Posterior vena cava (tissue), 2 donors: ENCODE results near the gene MFAP3L. TPM values are rescaled to one million over a fixed set of nuclear protein-coding genes. Genes with fewer than 3 reads are reported as not detected.
A peak's percentile ranks its signal among the peaks of the same experiment; 100 is the strongest.
"Not testable (repeated sequence)": the region's sequence is repeated elsewhere in the genome, so short reads cannot be mapped to it uniquely, and the experiment has no call there.

ENCODE experiments used
- DNase-seq: peaks from one replicate; pipeline ENCODE4 v3.0.0-alpha.2; 2020; ENCODE audit warnings: low spot score
- intact Hi-C, 2 donors: fragments of 100-400 bp; cut with DNase I; formaldehyde crosslinking; loops; one replicate each; pipeline versions ENCODE4 v1.14.1 to v1.14.2; 2022 to 2023
- long read RNA-seq, 2 donors: library from polyadenylated mRNA; unstranded; transcript quantifications; one replicate each; pipeline ENCODE4 v2.0.0, GENCODE V29; 2020 to 2021
- total RNA-seq, 2 donors: library from RNA; stranded (reverse); fragmentation: NEBNext Ultra II Directional; extraction: Animal tissue kit (Norgen Biotek cat#: 25700); gene quantifications; one replicate each; pipeline ENCODE4 v1.2.1, GENCODE V29; 2021
- donor health status: DM: yes; HTN: yes; CAD: no.
- donor health status: DM: yes; HTN: yes; CAD: no.

MFAP3L gene
- 1 to 10 TPM; 3.0 to 5.7 TPM for total RNA-seq
- long read RNA-seq, donor 1, partial matches to known transcripts, result 0 of 1 reads
- long read RNA-seq, donor 1, other reads (novel, unspliced or antisense), result 0 of 1 reads
- long read RNA-seq, donor 2, partial matches to known transcripts, result 0 of 2 reads
- long read RNA-seq, donor 2, other reads (novel, unspliced or antisense), result 2 of 2 reads

DNA sequence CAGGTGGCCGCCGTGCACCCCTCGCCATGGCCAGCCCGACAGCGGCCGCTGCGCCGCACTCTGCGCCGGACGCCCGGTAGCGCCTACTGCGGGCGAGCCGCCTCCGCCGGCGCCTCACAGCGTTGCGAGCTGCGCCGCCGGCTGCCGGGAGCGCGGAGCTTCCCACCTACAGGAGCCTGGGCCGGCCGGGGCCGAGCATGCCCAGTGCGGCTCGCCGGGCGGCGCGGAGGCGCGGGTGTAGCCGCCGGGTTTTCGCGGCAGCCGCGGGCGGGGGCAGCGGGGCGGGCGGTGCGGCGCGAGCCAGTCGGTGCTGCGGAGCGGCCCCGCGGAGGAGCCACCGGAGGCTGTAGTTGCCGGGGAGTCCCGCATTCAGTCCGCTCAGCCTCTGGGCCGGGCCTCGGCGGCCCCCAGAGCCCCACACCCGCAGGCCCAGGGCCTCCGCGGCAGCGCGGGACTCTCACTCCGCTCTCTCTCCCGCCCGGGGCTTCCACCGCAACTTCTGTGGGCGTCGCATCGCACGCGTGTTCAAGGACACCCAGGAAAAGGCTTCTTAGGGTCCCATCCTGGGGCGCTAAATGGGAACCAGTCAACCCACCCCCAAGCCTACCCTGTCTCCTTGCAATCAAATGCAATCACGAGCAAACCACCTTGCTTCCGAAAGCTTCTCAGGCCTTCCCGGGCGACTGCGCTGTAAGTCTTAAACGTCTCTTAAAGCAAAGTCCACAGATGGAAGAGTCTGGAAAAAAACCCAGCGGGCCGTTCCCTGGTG lies at the start of gene MFAP3L:
Gene MFAP3L (minus strand): TSS at position 143 of the 769 bp plus-strand sequence. CDS start 20,518 bp downstream, outside the sequence.
- peak; percentile 95 for DNase-seq
- intact Hi-C loops, result loop anchor here in 1 of 2 donors (10.0 kb wide), 1 partner anchor 272 kb away; the partner anchor contains the start of gene HPF1

DNA sequence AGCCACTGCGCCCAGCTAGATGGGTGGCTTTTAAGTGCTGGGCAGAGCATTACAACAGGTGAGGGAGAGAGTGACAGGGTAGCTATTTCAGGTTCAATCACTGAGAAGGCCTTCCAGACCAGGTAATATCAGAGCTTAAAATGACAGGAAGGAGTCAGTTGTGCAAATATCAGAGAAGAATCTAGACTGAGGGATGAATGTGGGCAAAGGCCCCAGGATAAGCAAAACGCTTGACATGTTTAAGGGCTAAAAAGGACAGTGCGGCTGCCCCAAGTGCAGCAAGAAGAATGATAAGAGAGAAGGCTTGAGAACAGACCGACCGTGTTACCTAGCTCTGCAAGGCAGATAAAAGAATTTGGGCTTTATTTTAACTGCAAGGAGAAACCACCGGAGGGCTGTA lies 45.0 kb upstream of the MFAP3L start:
- intact Hi-C loops, result no loop called here
- DNase-seq, result no peak

GRCh38 chr4:170068438-170069128 lies 42.4 kb upstream of the MFAP3L start:
- DNase-seq, result no peak
- intact Hi-C loops, result no loop called here

DNA sequence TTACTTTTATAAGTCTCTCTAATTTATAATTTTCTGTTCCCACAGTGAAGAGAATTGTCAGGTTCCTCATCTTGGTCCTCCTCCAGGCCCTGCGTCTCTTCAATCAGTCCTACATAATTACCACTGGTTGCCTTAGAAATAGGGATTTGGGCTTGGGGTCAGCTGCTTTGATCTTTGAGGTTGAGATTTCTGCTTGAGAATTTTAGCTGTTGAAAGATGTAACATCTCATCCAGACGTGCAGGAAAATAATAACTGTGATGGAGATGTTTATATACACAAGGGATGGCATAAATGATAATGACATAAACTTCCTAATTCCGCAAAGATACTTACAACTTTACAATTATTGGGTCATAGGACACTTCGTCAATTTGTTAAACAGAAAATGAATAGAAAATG lies 33.2 kb upstream of the MFAP3L start:
- DNase-seq, result no peak
- intact Hi-C loops, result no loop called here

DNA sequence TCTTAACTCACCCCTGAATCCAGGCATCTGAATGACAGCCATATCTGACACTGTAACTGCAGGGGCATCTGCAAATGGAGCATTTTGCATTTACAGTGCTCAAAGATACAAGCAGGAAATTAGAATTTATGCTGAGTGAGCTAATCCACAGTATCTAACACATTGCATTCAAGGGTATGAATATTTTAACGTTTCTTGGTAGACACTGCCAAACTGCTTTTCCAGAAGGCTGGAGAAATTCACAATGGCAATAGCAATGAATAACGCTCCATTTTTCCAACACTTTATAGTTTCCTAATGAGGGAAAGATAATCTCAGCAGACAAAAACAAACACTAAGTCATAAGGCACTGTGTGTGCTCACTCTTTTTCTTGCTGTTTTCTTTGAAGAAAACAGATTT lies 32.6 kb upstream of the MFAP3L start:
- intact Hi-C loops, result no loop called here
- DNase-seq, result no peak

DNA sequence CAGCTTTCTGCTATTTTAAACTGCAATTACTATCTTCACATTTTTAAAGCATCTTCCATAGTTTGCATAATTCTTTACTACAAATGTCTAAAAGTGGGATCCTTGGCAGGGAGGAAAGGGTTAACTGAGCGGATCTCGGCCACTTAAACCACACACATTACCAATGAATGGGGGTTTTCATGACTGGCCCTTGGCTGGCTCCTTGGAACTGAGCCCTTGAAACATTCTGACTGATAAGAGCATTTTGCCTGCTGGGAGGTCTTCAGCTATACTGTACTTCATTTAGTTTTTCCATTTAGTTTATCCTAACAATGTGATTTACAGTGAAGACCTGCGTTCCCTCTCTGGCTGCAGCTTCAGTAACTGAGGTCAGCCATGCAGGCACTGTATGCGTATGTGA lies 31.7 kb upstream of the MFAP3L start:
- no peak for DNase-seq
- intact Hi-C loops, result no loop called here

DNA sequence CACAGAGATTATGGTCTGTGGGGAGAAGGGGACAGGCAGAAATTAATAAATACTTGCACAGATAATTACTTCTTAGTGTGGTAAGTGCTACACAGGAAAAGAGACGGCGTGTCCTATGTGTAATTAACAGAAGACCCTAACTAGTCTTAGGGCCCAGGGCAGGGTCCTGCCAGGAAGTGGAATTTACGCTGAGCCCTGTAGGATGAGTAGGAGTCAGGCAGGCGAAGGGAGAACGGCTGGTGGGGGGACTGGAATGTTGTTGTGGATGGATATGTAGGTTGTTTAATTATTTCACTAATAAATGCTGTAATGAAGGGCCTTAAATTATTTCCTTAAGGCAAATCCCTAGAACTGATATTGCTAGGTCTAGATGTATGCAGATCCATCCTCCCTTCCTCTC lies 26.7 kb upstream of the MFAP3L start:
- no peak for DNase-seq
- intact Hi-C loops, result loop anchor here in 1 of 2 donors (5.0 kb wide), 1 partner anchor 246 kb away; no protein-coding TSS in a partner anchor

DNA sequence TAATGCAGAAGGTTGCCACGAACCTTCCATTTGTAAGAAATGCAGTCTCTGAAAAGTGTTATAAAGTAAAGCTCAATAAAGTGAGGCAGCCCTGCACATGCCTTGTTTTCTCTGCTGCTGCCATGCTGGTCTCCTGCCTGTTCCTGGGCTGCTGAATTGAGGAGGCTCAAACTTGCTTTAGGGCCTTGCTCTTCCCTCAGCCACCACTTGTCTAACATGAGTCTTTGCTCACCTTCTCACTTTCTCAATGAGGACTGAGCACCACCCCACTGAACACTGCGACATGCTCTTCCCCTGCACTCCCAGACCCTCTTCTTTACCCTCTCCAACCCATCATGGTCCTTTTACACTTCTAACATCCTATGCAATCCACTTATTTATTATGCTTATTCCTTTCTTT lies 25.2 kb upstream of the MFAP3L start:
- intact Hi-C loops, result loop anchor here in 1 of 2 donors (5.0 kb wide), 1 partner anchor 244 kb away; no protein-coding TSS in a partner anchor
- no peak for DNase-seq

DNA sequence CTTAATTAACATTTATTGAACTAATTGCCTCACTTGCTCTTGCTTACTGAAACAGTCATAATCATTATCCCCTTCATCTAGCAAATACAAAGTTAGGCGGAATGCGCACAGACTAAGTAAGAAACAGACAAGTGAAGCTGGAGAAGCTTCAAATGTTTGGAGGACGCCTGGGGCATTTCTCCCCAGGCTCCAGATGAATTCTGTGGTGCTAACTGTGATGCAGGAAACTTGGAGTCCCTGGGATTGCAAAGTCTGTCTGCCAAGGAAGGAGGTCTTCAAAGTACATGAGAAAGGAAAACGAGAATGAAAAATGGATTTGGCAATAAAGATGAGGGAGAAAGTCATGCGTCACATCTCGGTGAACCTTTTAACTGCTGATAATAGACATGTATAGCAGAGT lies 23.6 kb upstream of the MFAP3L start:
- intact Hi-C loops, result loop anchor here (2.0 to 5.0 kb wide), 2 partner anchors 241 to 242 kb away; no protein-coding TSS in a partner anchor
- DNase-seq, result no peak

GRCh38 chr4:170047771-170048354 lies 21.7 kb upstream of the MFAP3L start:
- intact Hi-C loops, result loop anchor here in 1 of 2 donors (2.0 kb wide), 1 partner anchor 239 kb away; no protein-coding TSS in a partner anchor
- DNase-seq, result no peak

DNA sequence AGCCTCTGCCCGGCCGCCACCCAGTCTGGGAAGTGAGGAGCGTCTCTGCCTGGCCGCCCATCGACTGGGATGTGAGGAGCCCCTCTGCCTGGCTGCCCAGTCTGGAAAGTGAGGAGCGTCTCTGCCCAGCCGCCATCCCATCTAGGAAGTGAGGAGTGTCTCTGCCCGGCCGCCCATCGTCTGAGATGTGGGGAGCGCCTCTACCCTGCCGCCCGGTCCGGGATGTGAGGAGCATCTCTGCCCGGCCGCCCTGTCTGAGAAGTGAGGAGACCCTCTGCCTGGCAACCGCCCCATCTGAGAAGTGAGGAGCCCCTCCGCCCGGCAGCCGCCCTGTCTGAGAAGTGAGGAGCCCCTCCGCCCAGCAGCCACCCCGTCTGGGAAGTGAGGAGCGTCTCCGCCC lies 20.0 kb upstream of the MFAP3L start:
- intact Hi-C loops, DNase-seq: not testable (repeated sequence)

GRCh38 chr4:170040031-170040680 lies 14.0 kb upstream of the MFAP3L start:
- DNase-seq, result no peak
- intact Hi-C loops, result no loop called here

DNA sequence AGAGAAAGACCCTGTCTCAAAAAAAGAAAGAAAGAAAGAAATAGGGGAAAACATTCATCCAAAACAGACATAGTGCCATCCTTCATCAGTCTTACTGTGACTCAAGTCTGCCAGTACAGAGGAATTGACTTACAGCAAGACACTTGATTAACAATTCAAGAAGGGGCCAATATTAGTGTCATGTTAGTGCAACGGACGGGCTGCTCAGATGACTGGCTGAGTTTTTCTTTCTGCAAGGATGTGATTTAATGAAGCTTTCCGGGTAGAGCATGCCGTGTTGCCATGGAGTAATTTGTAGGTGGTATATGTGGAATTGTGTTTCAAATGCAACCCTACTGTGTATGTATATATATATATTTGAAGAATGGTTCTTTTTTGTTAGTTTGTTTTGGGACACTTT lies 12.6 kb upstream of the MFAP3L start:
- intact Hi-C loops, result no loop called here
- DNase-seq, result no peak

- no peak for DNase-seq
- intact Hi-C loops, result no loop called here
These were observed 12.0 kb upstream of the MFAP3L start for GRCh38 chr4:170038232-170038631.

DNA sequence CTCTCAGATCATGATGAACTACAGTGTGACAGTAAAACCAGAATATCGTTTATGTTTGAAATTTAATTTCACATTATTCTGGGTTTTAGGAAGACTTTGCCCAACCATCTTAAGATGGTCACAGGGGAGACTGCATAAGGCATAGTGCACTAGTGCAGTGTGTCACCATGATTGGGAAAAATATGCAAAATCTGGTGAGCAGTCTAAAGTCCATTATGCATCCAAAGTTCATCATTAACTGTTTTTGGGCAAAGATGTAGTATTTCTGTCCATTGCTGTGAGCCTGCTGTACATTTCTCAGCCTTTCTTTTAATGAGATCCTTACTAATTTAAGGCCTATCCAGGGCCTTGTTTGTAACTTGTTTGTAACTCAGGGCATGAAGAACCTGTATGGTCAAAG lies 11.3 kb upstream of the MFAP3L start:
- no peak for DNase-seq
- intact Hi-C loops, result no loop called here

GRCh38 chr4:170035845-170036244 lies 9.7 kb upstream of the MFAP3L start:
- DNase-seq, result no peak
- intact Hi-C loops, result no loop called here

- no peak for DNase-seq
- intact Hi-C loops, result no loop called here
These were observed 9.0 kb upstream of the MFAP3L start for GRCh38 chr4:170035231-170035630.

DNA sequence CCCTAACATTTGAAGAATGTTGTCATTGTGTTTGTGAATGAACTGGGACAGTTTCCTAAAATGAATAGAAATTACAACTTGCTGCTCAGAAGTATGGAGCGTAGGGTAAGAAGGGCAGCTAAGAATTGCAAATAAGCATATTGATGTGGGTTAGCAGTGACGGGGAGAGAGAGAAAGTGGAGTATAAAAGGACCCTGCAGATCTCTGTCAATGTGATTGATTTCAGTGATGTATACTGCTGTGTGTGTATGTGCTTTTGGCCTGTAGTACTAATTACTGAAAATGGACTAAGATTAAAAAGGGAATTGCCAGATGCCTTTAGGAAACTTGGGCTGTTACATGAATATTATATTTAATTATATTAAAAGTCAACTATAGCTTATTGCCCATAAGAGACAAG lies 7.8 kb upstream of the MFAP3L start:
- intact Hi-C loops, result no loop called here
- no peak for DNase-seq

DNA sequence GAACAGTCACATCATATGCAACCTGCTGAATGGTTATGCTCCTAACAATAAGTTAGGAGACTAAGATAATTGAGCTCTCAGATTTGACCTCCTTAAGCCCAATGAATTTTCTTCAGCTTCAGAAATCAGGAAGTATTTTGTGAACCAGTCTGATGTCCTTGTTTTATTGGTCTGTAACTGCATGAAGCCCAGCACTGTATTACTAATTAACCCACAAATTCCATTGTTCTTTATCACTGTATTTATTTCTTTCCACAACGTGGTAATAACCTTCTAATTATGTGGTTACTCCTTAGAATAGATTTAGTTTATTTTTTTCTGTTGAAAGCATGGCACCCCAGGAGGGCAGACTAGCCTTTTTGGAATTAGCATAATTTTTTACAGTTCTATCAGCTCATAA lies 3.9 kb upstream of the MFAP3L start:
- no peak for DNase-seq
- intact Hi-C loops, result no loop called here
